ENCODE results near the gene TMEM272.

DNA sequence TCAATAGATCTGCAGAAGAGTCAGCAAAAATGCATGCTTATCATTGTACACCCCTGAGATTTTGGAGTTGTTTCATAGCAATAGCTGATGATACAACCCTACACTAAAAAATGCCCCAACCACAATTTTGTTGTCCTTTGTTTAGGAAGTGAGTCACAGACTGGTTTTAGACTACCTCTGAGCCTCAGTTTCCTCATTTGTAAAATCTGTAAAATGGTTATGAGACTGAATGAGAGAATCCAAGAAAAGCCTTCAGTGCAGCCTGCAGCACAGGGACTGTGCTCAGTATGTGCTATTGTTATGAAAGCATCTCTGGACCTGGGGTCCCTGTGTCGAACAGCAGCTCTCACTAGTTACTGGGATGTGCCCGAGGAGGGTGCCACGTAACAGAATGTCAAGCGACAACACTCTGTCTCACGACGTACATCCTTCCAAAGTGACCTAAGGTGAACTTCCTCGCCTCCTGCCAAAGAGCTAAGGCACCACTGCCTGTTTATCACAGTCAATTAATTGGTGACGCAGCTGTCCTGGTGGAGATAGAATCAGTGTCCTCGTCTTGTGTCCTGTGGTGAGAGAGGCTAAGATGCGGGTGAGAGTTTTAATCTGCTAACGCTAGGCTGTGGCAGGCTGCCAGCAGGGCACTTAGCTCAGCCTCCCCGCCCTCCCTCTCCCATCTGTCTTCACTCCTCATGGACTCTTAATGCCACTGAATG lies 59.1 kb downstream of the TMEM272 start:
- TF ChIP-seq, protein P1, sequence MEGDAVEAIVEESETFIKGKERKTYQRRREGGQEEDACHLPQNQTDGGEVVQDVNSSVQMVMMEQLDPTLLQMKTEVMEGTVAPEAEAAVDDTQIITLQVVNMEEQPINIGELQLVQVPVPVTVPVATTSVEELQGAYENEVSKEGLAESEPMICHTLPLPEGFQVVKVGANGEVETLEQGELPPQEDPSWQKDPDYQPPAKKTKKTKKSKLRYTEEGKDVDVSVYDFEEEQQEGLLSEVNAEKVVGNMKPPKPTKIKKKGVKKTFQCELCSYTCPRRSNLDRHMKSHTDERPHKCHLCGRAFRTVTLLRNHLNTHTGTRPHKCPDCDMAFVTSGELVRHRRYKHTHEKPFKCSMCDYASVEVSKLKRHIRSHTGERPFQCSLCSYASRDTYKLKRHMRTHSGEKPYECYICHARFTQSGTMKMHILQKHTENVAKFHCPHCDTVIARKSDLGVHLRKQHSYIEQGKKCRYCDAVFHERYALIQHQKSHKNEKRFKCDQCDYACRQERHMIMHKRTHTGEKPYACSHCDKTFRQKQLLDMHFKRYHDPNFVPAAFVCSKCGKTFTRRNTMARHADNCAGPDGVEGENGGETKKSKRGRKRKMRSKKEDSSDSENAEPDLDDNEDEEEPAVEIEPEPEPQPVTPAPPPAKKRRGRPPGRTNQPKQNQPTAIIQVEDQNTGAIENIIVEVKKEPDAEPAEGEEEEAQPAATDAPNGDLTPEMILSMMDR (IDR thresholded peaks at IDR 0.05) = no peak
- TF ChIP-seq POLR2A (IDR thresholded peaks at IDR 0.05) (no peak), POLR2AphosphoS5 (IDR thresholded peaks at IDR 0.05) (peak; percentile 24 to 70 (median 27))

Measured in breast epithelium (tissue), 3 donors.